ENCODE measurements around the gene TRIM45.

- TF ChIP-seq EZH2phosphoT487 (IDR thresholded peaks at IDR 0.05; ENCODE audit: borderline replicate concordance, low read depth, low read length) (no peak), CTCF (conservative IDR thresholded peaks at IDR 0.05; ENCODE audit: low read length) (no peak)
Measured at GRCh38 chr1:117162816-117163215, 41.3 kb upstream of the TRIM45 start.

Data from OCI-LY7 (cell line).